WI38 (cell line): Measurements from ENCODE around the gene PPP2R5C.

Source experiments
- H3K4me3 ChIP-seq: 2 replicates; pipeline ENCODE4 v1.5.1; 2011; ENCODE audit warnings: low read depth, mild to moderate bottlenecking, control low read depth, low read length
- CTCF ChIP-seq: IDR thresholded peaks from 2 replicates; pipeline ENCODE4 v1.5.1; 2012; ENCODE audit warnings: low read depth, mild to moderate bottlenecking, control low read depth, low read length

PPP2R5C gene

GRCh38 chr14:101856536-101856935 is 95.0 kb downstream of the PPP2R5C start:
- no peak overlapping the region for H3K4me3 ChIP-seq
- no peak for TF ChIP-seq CTCF

- H3K4me3 ChIP-seq: no peak overlapping the region
- no peak for TF ChIP-seq CTCF
Measured at GRCh38 chr14:101857226-101857625, 95.7 kb downstream of the PPP2R5C start.

- TF ChIP-seq CTCF: no peak
- no peak overlapping the region for H3K4me3 ChIP-seq
Measured at GRCh38 chr14:101858791-101859537, 97.5 kb downstream of the PPP2R5C start.

- H3K4me3 ChIP-seq: no peak overlapping the region
- no peak for TF ChIP-seq CTCF
Measured at GRCh38 chr14:101859538-101859902, 98.0 kb downstream of the PPP2R5C start.

GRCh38 chr14:101859958-101860357 is 98.4 kb downstream of the PPP2R5C start:
- no peak overlapping the region for H3K4me3 ChIP-seq
- TF ChIP-seq CTCF: no peak

- TF ChIP-seq CTCF: no peak
- H3K4me3 ChIP-seq: no peak overlapping the region
Measured at GRCh38 chr14:101861464-101861863, 100.0 kb downstream of the PPP2R5C start.

- no peak overlapping the region for H3K4me3 ChIP-seq
- no peak for TF ChIP-seq CTCF
Measured at GRCh38 chr14:101862177-101862576, 100.7 kb downstream of the PPP2R5C start.
